ENCODE measurements around the gene MEFV.
"Not testable (repeated sequence)": the region's sequence is repeated elsewhere in the genome, so short reads cannot be mapped to it uniquely, and the experiment has no call there.

The MEFV gene

DNA sequence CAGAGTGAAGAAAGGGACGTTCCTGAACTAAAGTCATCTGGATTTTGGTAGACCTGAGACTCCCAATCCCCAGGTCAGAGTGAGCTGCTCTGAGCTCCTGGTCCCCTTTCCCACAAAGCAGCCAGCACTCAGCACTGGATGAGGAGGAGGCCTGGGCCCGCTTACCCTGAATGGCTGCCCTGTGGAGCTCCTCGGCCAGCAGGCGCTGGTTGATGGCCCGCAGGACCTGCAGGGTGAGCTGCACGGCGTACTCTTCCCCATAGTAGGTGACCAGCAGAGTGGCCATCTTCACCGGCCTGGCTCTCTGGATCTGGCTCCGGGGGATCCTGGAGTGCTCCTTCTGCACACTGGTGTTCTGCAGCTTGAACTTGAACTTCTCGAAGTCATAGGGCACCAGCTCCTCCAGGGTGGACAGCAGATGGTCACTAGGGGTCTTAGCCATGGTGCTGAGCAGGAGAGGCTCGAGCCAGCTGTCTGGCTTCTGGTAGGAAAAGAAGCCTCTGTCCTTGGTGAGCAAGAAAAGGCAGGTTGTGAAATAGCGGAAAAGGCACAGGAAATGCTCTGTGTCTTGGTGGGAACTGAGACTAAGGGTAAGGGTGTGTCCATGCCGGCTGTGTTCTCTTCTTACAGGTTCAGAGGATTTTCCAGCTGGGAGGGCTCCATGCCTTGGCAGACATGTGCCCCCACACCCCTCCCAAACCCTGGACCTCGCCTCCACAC is at the start of gene MEFV:
MEFV (minus strand) TSS at position 488 of the 720 bp plus-strand sequence; CDS start at position 442, 46 bp downstream.
- H3K4me3 ChIP-seq, result peak within 1 kb of the TSS in 3 of 7 experiments; percentile 11 to 15 (median 15)
- H3K27ac ChIP-seq, result peak within 1 kb of the TSS in 11 of 21 experiments; percentile 8 to 65 (median 43)

GRCh38 chr16:3306078-3306477 is 49.6 kb upstream of the MEFV start:
- peak overlapping the region; percentile 46 to 77 (median 66) for H3K4me3 ChIP-seq

GRCh38 chr16:3305109-3306068 is 49.0 kb upstream of the MEFV start, which contains the start of the genes TIGD7 and ZNF75A:
TIGD7 (minus strand) TSS chr16:3305430; CDS start chr16:3300614, 4,816 bp downstream.
ZNF75A (plus strand) TSS chr16:3305497; CDS start chr16:3308429, 2,932 bp downstream.
- Histone ChIP-seq H3K4me3 (peak within 1 kb of the TSS; percentile 46 to 77 (median 66)), H3K27ac (peak within 1 kb of the TSS; percentile 48 to 93 (median 84))

More at GRCh38 chr16:3306078-3306477, 49.6 kb upstream of the MEFV start:
- peak overlapping the region in 18 of 21 experiments; percentile 48 to 93 (median 84) for H3K27ac ChIP-seq

- no peak overlapping the region for H3K27ac ChIP-seq
- H3K4me3 ChIP-seq, result peak overlapping the region in 4 of 7 experiments; percentile 46 to 66 (median 50)
These were observed 47.9 kb upstream of the MEFV start for GRCh38 chr16:3304370-3304769.

GRCh38 chr16:3295783-3296182 is 39.4 kb upstream of the MEFV start:
- H3K27ac ChIP-seq, result no peak overlapping the region
- H3K4me3 ChIP-seq, result no peak overlapping the region

DNA sequence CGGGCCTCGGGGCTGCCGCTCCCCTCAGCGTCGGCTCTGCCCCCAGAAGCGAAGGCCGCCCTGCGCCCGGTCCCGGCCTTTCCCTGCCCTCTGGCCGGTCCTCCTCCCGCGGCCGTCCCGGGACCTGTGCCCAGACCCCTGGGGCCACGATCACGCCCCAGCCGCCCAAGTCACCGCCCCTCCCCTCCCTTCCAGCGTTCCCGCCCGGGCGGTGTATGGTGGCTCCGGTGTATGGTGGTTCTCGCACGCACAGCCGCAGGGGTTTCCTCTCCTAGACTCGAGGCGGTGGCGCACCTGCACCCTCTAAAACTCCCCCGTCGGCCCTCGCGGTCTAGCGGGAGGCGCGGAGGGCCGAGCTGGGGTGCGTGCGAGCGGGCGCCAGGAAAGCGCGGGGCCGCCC is 38.8 kb upstream of the MEFV start:
- H3K4me3 ChIP-seq, result no peak overlapping the region
- no peak overlapping the region for H3K27ac ChIP-seq

DNA sequence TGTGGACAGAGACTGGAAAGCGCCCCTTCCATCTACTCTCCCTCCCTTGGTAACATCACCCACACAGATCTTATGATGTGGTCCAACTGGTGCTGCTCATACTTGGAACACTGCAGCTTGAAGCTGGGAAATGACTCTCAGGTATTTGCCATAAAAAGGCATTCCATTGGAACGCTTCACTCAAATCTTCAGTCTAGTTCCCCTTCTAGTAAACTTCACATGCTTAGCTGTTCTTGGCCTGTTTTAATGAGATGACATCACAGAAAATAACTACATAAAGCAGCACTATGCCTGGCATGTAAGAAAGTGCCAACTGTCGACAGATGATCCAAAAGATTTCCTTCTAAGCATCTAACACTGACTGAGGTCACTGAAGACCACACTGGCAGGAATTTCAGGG is 36.2 kb upstream of the MEFV start:
- H3K4me3 ChIP-seq, result no peak overlapping the region
- no peak overlapping the region for H3K27ac ChIP-seq

DNA sequence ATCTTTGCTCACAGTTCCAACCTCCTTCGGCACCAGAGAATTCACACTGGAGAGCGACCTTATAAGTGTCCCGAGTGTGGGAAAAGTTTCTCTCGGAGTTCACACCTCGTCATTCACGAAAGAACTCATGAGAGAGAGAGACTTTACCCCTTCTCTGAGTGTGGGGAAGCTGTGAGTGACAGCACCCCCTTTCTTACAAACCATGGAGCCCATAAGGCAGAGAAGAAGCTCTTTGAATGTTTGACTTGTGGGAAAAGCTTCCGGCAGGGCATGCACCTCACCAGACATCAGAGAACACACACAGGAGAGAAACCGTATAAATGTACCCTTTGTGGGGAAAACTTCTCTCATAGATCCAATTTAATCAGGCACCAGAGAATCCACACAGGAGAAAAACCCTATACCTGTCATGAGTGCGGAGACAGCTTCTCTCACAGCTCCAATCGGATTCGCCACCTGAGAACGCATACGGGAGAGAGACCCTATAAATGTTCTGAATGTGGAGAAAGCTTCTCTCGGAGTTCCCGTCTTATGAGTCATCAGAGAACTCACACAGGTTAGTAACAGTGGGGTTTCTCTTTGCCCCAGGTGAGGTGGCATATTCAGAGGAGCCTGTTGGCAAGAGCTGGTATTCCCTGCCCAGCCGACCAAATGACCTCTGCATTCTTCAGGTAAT is 33.7 kb upstream of the MEFV start:
- no peak overlapping the region for H3K27ac ChIP-seq
- no peak overlapping the region for H3K4me3 ChIP-seq

DNA sequence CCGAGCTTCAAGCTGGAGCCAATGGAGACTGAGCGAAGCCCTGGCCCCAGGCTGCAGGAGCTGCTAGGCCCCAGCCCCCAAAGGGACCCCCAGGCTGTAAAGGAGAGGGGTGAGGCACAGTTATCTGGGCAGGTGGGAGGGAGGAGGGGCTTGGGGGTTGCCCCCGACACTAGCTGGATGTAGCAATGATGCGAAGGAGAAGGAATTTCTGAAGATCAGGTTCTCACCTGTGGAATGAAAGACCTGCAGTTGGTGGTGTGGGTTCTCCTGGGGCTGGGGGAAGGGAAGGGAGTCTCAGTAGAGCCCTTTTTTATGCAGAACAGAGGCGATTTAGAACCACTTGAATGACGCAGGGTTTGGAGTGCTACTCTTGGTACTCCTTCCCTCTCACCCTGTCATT is 28.7 kb upstream of the MEFV start:
- H3K4me3 ChIP-seq, result peak overlapping the region in 1 of 7 experiments; percentile 99

DNA sequence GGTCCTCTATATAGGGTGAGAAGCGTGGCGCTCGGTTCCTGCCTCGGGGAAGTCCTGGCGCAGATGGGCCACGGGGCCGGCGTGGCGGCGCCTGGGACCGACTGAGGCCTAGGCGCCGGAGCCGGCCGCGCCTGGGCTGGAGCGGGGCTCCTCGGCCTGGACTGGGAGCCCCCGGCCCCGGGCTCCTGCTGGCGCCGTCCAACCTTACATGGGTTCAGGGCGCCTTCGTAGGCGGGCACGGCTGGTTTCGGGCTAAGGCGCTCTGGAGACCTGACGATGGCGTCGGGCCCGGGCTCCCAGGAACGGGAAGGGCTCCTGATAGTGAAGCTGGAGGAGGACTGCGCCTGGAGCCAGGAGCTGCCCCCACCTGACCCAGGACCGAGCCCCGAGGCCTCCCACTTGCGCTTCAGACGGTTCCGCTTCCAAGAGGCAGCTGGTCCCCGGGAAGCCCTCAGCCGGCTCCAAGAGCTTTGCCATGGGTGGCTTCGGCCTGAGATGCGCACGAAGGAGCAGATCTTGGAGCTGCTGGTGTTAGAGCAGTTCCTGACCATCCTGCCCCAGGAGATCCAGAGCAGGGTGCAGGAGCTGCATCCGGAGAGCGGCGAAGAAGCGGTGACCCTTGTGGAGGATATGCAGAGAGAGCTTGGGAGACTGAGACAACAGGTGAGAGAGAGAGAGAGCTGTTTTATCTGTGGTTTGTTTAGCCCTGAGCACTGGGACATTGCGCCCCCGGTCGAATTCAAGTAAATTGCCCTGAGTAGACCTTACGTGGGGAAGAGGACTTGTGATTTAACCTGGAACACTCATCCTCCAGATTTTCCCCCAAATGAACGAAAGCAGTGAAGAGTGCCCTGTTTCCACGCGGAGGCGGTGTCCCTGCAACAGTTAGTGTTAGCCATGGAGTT is 27.4 kb upstream of the MEFV start:
- Histone ChIP-seq H3K4me3 (peak overlapping the region; percentile 67 to 99 (median 87)), H3K27ac (peak overlapping the region; percentile 91 to 100 (median 98))

More for the DNA sequence above, 28.7 kb upstream of the MEFV start:
- no peak overlapping the region for H3K27ac ChIP-seq

- Histone ChIP-seq H3K27ac (peak within 1 kb of the TSS; percentile 91 to 100 (median 98)), H3K4me3 (peak within 1 kb of the TSS; percentile 67 to 99 (median 87))
These were observed 26.5 kb upstream of the MEFV start, which contains the start of gene ZNF263 for GRCh38 chr16:3282730-3283542. ZNF263 (plus strand) TSS chr16:3283491; CDS start chr16:3283819, 328 bp downstream.

DNA sequence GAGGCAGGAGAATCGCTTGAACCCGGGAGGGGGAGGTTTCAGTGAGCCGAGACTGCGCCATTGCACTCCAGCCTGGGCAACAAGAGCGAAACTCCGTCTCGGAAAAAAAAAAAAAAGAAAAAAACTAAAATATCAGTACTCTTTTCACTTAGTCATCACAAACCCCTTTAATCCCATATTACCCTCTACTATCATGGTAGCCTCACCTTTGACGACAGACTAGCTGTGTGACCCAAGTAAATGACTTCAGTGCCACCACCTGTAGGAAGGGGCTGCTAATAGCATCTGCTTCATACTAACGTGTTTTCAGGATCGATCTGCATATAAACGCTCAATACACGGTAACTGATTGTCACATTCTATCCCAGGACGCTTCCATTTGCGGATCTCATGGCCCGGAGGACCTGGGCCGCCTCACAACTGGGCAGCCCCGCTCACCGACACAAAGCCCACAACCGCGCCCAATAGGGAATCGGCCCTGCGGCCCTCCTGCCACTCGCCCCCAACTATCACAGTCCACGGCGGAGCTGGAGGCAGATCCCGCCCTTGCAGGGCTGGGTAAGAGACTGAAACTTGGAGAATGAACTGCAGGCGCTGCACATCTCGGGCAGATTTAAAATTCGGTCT is 25.8 kb upstream of the MEFV start:
- Histone ChIP-seq H3K27ac (peak overlapping the region; percentile 91 to 100 (median 98)), H3K4me3 (peak overlapping the region; percentile 67 to 99 (median 87))

DNA sequence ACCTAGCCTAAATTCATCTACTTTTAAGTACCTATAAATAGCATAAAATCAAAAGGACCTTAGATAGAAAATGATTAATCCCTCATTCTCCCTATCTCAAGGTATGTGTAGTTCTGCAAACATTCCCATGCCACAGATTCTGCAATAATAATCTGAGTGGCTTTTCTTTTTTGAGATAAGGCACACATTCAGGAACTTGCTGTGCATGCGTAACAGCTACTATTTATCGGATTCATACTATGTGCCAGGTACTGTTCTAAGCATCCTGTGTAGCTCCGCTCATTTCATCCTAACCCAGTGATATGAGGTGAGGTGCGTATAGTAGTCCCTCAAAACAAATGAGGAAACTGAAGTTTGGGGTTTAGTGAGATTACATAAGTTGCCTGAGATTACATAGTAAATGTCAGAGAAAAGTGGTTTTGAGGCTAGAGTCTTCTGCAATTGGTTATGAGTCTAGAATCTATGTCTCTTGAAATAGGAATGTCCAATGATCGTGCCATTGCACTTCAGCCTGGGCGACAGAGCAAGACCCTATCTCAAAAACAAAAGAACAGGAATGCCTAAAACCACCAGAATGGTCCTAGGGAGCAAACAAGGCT is 24.9 kb upstream of the MEFV start:
- H3K4me3 ChIP-seq, result no peak overlapping the region
- no peak overlapping the region for H3K27ac ChIP-seq

DNA sequence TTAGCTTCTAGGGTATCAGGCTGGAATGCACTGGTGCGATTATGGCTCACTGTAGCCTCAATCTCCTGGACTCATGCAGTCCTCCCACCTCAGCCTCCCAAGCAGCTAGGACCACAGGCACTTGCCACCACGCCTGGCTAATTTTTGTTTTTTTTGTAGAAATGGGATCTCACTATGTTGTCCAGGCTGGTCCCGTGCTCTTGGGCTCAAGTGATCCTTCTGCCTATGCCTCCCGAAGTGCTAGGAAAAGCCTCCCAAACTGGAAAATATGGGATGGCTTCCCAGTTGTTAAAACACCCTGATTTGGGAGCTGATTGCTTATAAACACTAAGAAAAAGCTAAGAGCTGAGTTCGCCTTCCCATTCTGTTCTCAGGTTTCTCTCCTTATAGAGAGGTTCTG is 20.2 kb upstream of the MEFV start:
- Histone ChIP-seq H3K27ac (no peak overlapping the region), H3K4me3 (no peak overlapping the region)

- Histone ChIP-seq H3K27ac (no peak overlapping the region), H3K4me3 (no peak overlapping the region)
These were observed 18.5 kb upstream of the MEFV start for GRCh38 chr16:3274947-3275346.

DNA sequence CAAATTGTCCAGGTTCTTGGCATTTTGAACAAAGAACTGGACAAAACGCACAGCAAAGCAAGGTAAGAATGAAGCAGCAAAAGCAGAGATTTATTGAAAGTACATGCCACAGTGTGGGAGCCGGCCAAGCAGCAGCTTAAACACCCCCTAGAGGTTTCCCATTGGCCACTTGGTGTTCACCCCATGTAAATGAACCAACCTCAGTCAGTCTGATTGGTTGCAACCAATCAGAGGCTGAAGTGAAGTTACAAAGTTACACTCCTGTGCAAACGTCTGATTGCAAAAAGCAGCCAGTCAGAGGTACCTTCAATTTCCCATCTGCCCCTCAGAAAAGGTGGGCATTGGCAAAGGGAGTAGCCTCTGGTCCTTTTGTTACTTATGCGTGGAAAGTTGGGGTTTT is 18.1 kb upstream of the MEFV start:
- Histone ChIP-seq H3K4me3 (no peak overlapping the region), H3K27ac (no peak overlapping the region)

- H3K27ac ChIP-seq, H3K4me3 ChIP-seq: not testable (repeated sequence)
These were observed 14.8 kb upstream of the MEFV start for GRCh38 chr16:3271281-3271680.
